K562 (cell line): ENCODE measurements around the gene SH2D4B. TPM values are rescaled to one million over a fixed set of nuclear protein-coding genes. Genes with fewer than 3 reads are reported as not detected.
A peak's percentile ranks its signal among the peaks of the same experiment; 100 is the strongest.

Source experiments
- BCOR ChIP-seq: fragments of 450-650 bp; IDR thresholded peaks from 2 replicates; pipeline ENCODE4 v1.6.1; 2016
- DACH1 ChIP-seq: fragments of 450-650 bp; IDR thresholded peaks from 2 replicates; pipeline ENCODE4 v1.6.1; 2018; ENCODE audit not compliant: partially characterized antibody
- EHMT2 ChIP-seq: fragments of 450-650 bp; IDR thresholded peaks from 2 replicates; pipeline ENCODE4 v1.6.1; 2018; ENCODE audit warnings: antibody characterized with exemption
- HBP1 ChIP-seq: fragments of 450-650 bp; formaldehyde crosslinking; IDR thresholded peaks from 2 replicates; pipeline ENCODE4 v1.4.0; 2022; ENCODE audit warnings: missing genetic modification characterization
- MCM7 ChIP-seq, 2 experiments: fragments of 450-650 bp; IDR thresholded peaks; 2 replicates each; pipeline ENCODE4 v1.6.1; 2016 to 2018
- MTA3 ChIP-seq: fragments of 450-650 bp; formaldehyde crosslinking; IDR thresholded peaks from 2 replicates; pipeline ENCODE4 v1.6.1; 2017; ENCODE audit warnings: mild to moderate bottlenecking, borderline replicate concordance
- NCOA4 ChIP-seq: fragments of 450-650 bp; IDR thresholded peaks from 2 replicates; pipeline ENCODE4 v1.6.1; 2018; ENCODE audit warnings: mild to moderate bottlenecking; ENCODE audit not compliant: partially characterized antibody
- NCOR1 ChIP-seq: fragments of 450-650 bp; IDR thresholded peaks from 2 replicates; pipeline ENCODE4 v1.6.1; 2016; ENCODE audit warnings: mild to moderate bottlenecking, moderate library complexity
- PHB ChIP-seq: fragments of 250-450 bp; sonication (Bioruptor Pico); IDR thresholded peaks from 2 replicates; pipeline ENCODE4 v1.5.0; 2021
- PTTG1 ChIP-seq: fragments of 450-650 bp; IDR thresholded peaks from 2 replicates; pipeline ENCODE4 v1.6.1; 2016; ENCODE audit warnings: low read depth, mild to moderate bottlenecking, missing genetic modification characterization, missing compliant biosample characterization
- SPI1 ChIP-seq: IDR thresholded peaks from 2 replicates; pipeline ENCODE4 v1.6.1; 2011; ENCODE audit warnings: low read depth, low read length, control low read depth, borderline replicate concordance
- SRSF3 ChIP-seq: fragments of 200-400 bp; formaldehyde crosslinking; IDR thresholded peaks from 2 replicates; pipeline ENCODE4 v1.6.1; 2016; ENCODE audit warnings: mild to moderate bottlenecking, low read length, moderate library complexity; ENCODE audit not compliant: insufficient read depth
- TARDBP ChIP-seq: fragments of 450-650 bp; IDR thresholded peaks from 2 replicates; pipeline ENCODE4 v1.6.1; 2016
- ZBTB9 ChIP-seq: fragments of 450-650 bp; formaldehyde crosslinking; IDR thresholded peaks from 2 replicates; pipeline ENCODE4 v1.4.0; 2020; ENCODE audit warnings: mild to moderate bottlenecking, moderate library complexity
- ZFX ChIP-seq: sonication (generic); formaldehyde crosslinking; IDR thresholded peaks from 2 replicates; pipeline ENCODE4 v1.8.0; 2022; ENCODE audit warnings: mild to moderate bottlenecking, missing genetic modification reagents, moderate library complexity
- ZNF217 ChIP-seq: sonication (generic); formaldehyde crosslinking; IDR thresholded peaks from 2 replicates; pipeline ENCODE4 v1.8.0; 2022; ENCODE audit warnings: mild to moderate bottlenecking, missing genetic modification reagents
- ZNF583 ChIP-seq: fragments of 250-450 bp; sonication (Bioruptor Pico); IDR thresholded peaks from 2 replicates; pipeline ENCODE4 v1.4.0; 2020
- ZNF785 ChIP-seq: fragments of 250-450 bp; sonication (Bioruptor Pico); IDR thresholded peaks from 2 replicates; pipeline ENCODE4 v1.4.0; 2020; ENCODE audit warnings: mild to moderate bottlenecking
- polyA plus RNA-seq, 8 experiments: library from polyadenylated mRNA; depleted of rRNA in 4 of 8; stranded (reverse) in 5 of 8; unstranded in 3 of 8; fragments of >200 nt; fragmentation: Nextera tagmentation in 2 of 8; fragmentation: Illumina TruSeq in 1 of 8; extraction: Ambion mirVana in 2 of 8; extraction: Trizol in 1 of 8; gene quantifications; 2 replicates each; pipeline versions ENCODE4 v1.2.1 to v1.2.3, GENCODE V29; 2011 to 2014; ENCODE audit warnings: inconsistent platforms in 1 of 8, missing spikeins in 1 of 8
- total RNA-seq, 7 experiments: library from RNA; depleted of rRNA in 6 of 7; stranded (reverse); fragments of >200 nt in 6 of 7; fragmentation: Illumina TruSeq in 2 of 7; extraction: Trizol in 2 of 7; gene quantifications; 2 replicates each; pipeline versions ENCODE4 v1.2.1 to v1.2.3, GENCODE V29; 2011 to 2021; ENCODE audit warnings: low replicate concordance in 1 of 7
- TF ChIP-seq, protein P1 (sequence below), 2 experiments: fragments of 450-650 bp; conservative IDR thresholded peaks; 2 replicates each; pipeline ENCODE4 v1.6.1; 2017; ENCODE audit warnings: mild to moderate bottlenecking in 2 of 2, moderate library complexity in 2 of 2
- TF ChIP-seq, protein P2 (sequence below): fragments of 200-400 bp; formaldehyde crosslinking; IDR thresholded peaks from 2 replicates; pipeline ENCODE4 v1.6.1; 2017; ENCODE audit warnings: mild to moderate bottlenecking, low read depth, low read length, moderate library complexity
- TF ChIP-seq, protein P3 (sequence below): IDR thresholded peaks from 2 replicates; pipeline ENCODE4 v1.6.1; 2012; ENCODE audit warnings: low read depth, low read length, improper control_type of control experiment, borderline replicate concordance

Gene SH2D4B
- total and polyA plus RNA-seq, 9 of the 15 experiments (the other 6 are each of a cell fraction or from before 2014, with no cell fraction given) = 0.03 to 0.14 (median 0.04) TPM; not detected in 4

DNA sequence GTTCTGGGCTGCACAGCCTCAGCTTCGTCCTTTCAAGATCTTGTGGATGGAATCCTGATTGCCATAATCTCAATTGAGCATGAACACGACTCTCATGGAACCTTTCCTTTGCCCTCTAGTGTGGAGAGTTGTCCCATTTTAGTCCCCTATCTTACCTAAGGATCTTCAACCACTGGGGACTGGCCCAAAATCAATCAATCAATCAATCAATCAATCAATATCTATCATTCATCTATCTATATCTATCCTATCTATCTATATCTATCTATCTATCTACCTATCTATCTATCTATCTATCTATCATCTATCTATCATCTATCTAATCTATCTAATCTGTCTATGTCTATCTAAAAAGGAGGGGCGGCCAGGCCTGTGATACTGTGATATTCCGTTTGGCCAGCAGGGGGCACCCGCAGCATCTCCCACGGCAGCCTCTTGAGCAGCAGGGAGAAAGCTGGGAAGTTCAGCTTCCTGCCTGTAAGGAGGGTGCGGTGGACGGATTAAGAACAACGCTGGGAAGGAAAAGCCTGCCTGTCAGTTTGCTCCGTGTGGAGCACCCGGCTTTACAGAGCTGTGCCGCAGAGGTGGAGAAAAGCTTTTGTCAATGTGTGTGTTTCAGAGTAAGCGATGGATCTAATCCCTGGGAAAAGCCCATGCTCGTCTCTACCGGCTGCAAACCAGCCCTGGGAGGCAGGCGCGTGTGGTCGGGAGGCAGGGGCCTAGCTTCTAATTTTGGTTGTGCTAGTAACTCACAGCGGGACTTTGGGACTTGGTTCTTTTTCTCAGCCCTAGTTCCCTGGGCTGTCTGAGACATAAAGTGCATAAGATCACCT lies 124.9 kb downstream of the SH2D4B start (continued):
- TF ChIP-seq, protein P1, sequence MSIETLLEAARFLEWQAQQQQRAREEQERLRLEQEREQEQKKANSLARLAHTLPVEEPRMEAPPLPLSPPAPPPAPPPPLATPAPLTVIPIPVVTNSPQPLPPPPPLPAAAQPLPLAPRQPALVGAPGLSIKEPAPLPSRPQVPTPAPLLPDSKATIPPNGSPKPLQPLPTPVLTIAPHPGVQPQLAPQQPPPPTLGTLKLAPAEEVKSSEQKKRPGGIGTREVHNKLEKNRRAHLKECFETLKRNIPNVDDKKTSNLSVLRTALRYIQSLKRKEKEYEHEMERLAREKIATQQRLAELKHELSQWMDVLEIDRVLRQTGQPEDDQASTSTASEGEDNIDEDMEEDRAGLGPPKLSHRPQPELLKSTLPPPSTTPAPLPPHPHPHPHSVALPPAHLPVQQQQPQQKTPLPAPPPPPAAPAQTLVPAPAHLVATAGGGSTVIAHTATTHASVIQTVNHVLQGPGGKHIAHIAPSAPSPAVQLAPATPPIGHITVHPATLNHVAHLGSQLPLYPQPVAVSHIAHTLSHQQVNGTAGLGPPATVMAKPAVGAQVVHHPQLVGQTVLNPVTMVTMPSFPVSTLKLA (conservative IDR thresholded peaks at IDR 0.05) = 0 out of 4 replicates have a peak, but pooled peaks of 1 of the 2 experiments have one; percentile 14
- no peak for TF ChIP-seq PTTG1 (tag)
- TF ChIP-seq ZNF217 (CRISPR knock-in tag) = no peak
- TF ChIP-seq ZBTB9 (CRISPR knock-in tag) = no peak
- TF ChIP-seq PHB (CRISPR knock-in tag) = no peak
- TF ChIP-seq, protein P2, sequence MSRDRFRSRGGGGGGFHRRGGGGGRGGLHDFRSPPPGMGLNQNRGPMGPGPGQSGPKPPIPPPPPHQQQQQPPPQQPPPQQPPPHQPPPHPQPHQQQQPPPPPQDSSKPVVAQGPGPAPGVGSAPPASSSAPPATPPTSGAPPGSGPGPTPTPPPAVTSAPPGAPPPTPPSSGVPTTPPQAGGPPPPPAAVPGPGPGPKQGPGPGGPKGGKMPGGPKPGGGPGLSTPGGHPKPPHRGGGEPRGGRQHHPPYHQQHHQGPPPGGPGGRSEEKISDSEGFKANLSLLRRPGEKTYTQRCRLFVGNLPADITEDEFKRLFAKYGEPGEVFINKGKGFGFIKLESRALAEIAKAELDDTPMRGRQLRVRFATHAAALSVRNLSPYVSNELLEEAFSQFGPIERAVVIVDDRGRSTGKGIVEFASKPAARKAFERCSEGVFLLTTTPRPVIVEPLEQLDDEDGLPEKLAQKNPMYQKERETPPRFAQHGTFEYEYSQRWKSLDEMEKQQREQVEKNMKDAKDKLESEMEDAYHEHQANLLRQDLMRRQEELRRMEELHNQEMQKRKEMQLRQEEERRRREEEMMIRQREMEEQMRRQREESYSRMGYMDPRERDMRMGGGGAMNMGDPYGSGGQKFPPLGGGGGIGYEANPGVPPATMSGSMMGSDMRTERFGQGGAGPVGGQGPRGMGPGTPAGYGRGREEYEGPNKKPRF = no peak
- TF ChIP-seq ZNF785 (CRISPR knock-in tag) = no peak
- no peak for TF ChIP-seq NCOR1
- TF ChIP-seq SPI1 = 0 out of 2 replicates have a peak, but pooled peaks have one; percentile 4
- TF ChIP-seq, protein P3, sequence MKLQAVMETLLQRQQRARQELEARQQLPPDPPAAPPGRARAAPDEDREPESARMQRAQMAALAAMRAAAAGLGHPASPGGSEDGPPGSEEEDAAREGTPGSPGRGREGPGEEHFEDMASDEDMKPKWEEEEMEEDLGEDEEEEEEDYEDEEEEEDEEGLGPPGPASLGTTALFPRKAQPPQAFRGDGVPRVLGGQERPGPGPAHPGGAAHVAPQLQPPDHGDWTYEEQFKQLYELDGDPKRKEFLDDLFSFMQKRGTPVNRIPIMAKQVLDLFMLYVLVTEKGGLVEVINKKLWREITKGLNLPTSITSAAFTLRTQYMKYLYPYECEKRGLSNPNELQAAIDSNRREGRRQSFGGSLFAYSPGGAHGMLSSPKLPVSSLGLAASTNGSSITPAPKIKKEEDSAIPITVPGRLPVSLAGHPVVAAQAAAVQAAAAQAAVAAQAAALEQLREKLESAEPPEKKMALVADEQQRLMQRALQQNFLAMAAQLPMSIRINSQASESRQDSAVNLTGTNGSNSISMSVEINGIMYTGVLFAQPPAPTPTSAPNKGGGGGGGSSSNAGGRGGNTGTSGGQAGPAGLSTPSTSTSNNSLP = 0 out of 2 replicates have a peak, but pooled peaks have one; percentile 51
- no peak for TF ChIP-seq HBP1 (CRISPR knock-in tag)
- 0 out of 4 replicates have a peak, but pooled peaks of 1 of the 2 experiments have one; percentile 52 for TF ChIP-seq MCM7 (IDR thresholded peaks at IDR 0.05)
- TF ChIP-seq TARDBP = no peak
- TF ChIP-seq ZFX (CRISPR knock-in tag) = no peak
- peak; percentile 100 for TF ChIP-seq DACH1
- peak; percentile 91 for TF ChIP-seq BCOR
- TF ChIP-seq ZNF583 (CRISPR knock-in tag) = no peak
- TF ChIP-seq EHMT2 = no peak
- no peak for TF ChIP-seq SRSF3
- TF ChIP-seq NCOA4 = no peak
- peak; percentile 60; the same call in 1 of the 2 replicates for TF ChIP-seq MTA3
